GM21447 (cell line): ENCODE measurements around the gene CAV3.
"Not testable (repeated sequence)": the region's sequence is repeated elsewhere in the genome, so short reads cannot be mapped to it uniquely, and the experiment has no call there.

Experiments
- ATAC-seq: cut with Tn5 transposase; IDR thresholded peaks from one replicate; pipeline ENCODE4 v1.9.1; 2021; ENCODE audit not compliant: unreplicated experiment

The CAV3 gene

GRCh38 chr3:8733332-8734094 lies at the start of gene CAV3:
Gene CAV3 (plus strand): TSS chr3:8733802. CDS start chr3:8733877, 75 bp downstream.
- no peak for ATAC-seq

- not testable (repeated sequence) for ATAC-seq
Measured at GRCh38 chr3:8684992-8685391, 48.6 kb upstream of the CAV3 start.

GRCh38 chr3:8691295-8691694 lies 42.3 kb upstream of the CAV3 start:
- ATAC-seq, result not testable (repeated sequence)

GRCh38 chr3:8702560-8702959 lies 31.0 kb upstream of the CAV3 start:
- no peak for ATAC-seq

- ATAC-seq, result no peak
Measured at GRCh38 chr3:8705575-8705974, 28.0 kb upstream of the CAV3 start.

GRCh38 chr3:8709287-8709686 lies 24.3 kb upstream of the CAV3 start:
- no peak for ATAC-seq

GRCh38 chr3:8709801-8710507 lies 23.6 kb upstream of the CAV3 start:
- no peak for ATAC-seq

GRCh38 chr3:8712045-8712907 lies 21.3 kb upstream of the CAV3 start:
- ATAC-seq, result no peak

- ATAC-seq, result no peak
Measured at GRCh38 chr3:8712908-8713255, 20.7 kb upstream of the CAV3 start.

GRCh38 chr3:8713901-8714759 lies 19.5 kb upstream of the CAV3 start:
- ATAC-seq, result no peak

GRCh38 chr3:8715757-8716156 lies 17.8 kb upstream of the CAV3 start:
- ATAC-seq, result not testable (repeated sequence)

GRCh38 chr3:8722808-8723207 lies 10.8 kb upstream of the CAV3 start:
- ATAC-seq, result no peak

- ATAC-seq, result no peak
Measured at GRCh38 chr3:8723612-8724011, 10.0 kb upstream of the CAV3 start.

- no peak for ATAC-seq
Measured at GRCh38 chr3:8724108-8724752, 9.4 kb upstream of the CAV3 start.

- no peak for ATAC-seq
Measured at GRCh38 chr3:8727605-8728512, 5.7 kb upstream of the CAV3 start.

- no peak for ATAC-seq
Measured at GRCh38 chr3:8729479-8729878, 4.1 kb upstream of the CAV3 start.

- no peak for ATAC-seq
Measured at GRCh38 chr3:8730656-8731055, 2.9 kb upstream of the CAV3 start.

GRCh38 chr3:8732413-8732812 lies 1.2 kb upstream of the CAV3 start:
- no peak for ATAC-seq
